Activated CD8-positive, alpha-beta memory T cell treated with anti-CD3 and anti-CD28 coated beads, Interleukin-2, amount 50 U/mL, for 48 hours (primary cell): ENCODE measurements around the gene NMD3.

ENCODE experiments used
- DNase-seq: peaks from one replicate; pipeline ENCODE4 v3.0.0-alpha.2; 2020

NMD3 gene

GRCh38 chr3:161289174-161289573 lies 68.1 kb downstream of the NMD3 start:
- DNase-seq = no peak

GRCh38 chr3:161291191-161291901 lies 70.2 kb downstream of the NMD3 start:
- DNase-seq = no peak

GRCh38 chr3:161293381-161293780 lies 72.3 kb downstream of the NMD3 start:
- no peak for DNase-seq

GRCh38 chr3:161295325-161295724 lies 74.2 kb downstream of the NMD3 start:
- no peak for DNase-seq

GRCh38 chr3:161296814-161297213 lies 75.7 kb downstream of the NMD3 start:
- DNase-seq = no peak
